NCI-H2196 treated with DMSO at 0.1 percent for 48 hours (cell line): ENCODE measurements around the gene TKTL1.

ENCODE experiments used
- DNase-seq: peaks from one replicate; lab custom pipeline; 2025; ENCODE audit not compliant: unreplicated experiment; lab: John Stamatoyannopoulos, UW

Gene TKTL1

DNA sequence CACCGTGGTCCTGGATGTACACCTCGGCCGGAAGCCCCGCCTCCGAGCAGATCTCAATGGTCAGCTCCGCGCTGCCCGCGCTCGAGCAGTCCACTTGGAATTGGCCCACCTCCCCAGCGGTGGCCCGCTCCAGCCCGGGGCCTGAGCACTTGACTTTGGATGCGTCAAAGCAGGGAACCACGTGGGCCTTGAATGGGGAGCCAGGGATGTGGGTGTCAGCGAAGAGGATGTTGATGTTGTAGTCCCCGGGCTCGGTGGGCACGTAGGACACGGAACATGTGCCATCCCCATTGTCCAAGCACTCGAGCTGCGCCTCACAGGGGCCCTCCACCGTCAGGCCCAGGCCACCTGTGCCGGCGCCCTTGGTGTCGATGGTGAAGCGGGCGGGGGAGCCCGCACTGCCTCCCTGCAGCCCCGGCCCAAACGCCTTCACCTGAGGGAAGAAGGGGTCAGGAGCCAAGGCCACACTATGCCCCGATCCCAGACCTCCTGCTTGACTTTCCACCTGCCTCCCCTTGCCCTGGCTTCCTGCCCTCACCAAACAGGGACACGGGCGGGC, 64.6 kb downstream of the TKTL1 start:
- no peak for DNase-seq

- no peak for DNase-seq
These were observed 66.6 kb downstream of the TKTL1 start for GRCh38 chrX:154362085-154362742.

DNA sequence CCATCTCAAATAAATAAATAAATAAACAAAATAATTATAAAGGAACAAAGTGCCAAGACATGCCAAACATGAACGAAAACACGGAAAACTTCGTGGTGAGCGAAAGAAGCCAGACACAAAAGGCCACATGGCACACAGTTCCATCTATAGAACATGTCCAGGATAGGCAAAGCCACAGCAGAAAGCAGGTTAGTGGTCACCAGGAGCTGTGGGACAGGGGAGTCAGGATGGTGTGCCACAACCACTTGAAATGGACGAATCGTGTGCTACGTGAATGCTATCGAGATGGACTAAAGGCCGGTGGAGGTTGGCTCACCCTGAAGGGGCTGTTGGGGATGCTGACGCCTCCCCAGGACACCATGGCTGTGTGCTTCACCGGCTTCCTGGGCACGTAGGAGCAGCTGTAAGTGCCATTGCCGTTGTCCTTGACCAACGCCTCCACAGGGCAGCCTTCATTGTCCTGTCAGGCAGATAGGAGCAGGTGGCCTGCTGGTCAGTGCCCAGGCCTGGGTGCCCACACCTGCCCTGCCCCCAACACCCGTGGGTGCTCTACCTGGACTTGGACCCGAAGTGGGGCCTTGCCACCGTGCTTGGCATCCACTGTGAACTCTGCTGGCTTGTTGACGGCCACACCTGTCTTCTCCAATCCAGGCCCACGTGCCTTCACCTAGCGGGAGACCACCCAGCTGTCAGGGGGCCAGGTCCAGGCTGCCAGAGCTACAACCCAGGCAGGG, 68.3 kb downstream of the TKTL1 start:
- DNase-seq, result no peak

- DNase-seq, result no peak
These were observed 69.5 kb downstream of the TKTL1 start for GRCh38 chrX:154365052-154365600.

DNA sequence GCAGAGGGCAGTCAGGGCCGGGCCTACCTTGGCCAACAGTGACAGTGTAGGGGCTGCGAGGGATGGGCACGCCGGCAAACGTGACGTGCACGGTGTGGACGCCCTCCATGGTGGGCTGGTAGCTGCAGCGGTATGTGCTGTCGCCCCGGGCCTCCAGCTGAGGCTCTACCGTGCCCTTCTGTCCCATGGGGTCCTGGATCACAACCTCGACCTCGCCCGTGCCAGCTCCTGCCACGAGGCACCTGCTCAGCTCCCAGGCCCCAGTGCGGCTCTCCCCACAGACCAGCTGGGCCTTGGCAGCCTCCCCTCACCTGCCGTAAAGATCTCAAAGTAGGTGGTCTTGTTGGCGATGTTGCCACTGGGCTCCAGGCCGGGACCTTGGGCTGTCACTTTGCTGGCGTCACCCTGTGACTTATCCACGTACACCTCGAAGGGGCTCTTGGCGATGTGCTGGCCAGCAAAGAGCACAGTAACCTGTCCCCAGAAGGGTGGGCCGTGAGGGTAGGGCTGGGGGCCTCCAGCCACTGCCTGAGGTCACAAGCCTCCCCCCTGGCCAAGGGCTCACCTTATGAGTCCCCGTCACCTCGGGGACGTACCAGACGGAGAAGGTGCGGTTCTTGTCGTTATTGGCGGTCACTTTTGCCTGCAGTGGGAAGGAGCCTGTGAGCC, 70.5 kb downstream of the TKTL1 start:
- no peak for DNase-seq

GRCh38 chrX:154366666-154367055, 71.1 kb downstream of the TKTL1 start:
- DNase-seq, result no peak

DNA sequence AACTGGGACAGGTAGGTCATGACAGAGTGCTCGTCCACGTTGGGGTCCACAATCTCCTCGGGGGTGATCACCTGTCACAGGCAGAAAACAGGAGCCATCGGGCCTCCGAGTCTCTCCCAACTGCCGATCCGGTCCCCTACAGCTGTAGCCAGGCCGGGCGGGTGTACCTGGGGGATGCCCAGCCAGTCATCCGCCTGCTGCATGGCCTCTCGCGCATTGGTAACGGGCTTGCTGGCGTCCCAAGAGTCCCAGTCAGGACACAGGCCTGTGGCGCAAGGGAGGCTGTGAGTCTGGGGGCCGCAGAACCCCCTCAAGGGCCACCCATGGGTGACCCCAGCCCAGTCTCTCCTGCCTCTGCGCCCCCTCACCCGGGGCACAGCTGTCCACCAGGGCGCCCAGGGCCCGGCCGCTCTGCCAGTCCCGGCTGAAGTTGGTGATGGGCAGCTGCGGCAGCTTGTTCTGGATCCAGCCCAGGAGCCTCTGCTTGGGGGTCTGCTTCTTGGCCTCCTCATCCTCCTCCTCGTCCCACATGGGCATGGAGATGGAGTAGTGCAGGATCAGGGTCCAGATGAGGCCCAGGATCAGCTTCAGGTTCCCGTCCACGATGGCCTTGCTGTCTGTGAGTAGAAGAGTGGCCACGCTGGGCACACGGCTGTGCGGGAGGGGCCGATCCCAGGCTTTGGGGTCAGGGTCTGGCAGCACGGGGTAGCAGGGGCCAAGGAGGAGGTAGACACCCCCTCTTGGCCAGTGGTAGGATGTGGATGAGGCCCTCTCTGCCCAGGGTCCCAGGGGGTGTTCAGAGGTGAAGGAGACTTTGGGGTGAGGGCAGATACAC, 72.1 kb downstream of the TKTL1 start:
- DNase-seq, result no peak

DNA sequence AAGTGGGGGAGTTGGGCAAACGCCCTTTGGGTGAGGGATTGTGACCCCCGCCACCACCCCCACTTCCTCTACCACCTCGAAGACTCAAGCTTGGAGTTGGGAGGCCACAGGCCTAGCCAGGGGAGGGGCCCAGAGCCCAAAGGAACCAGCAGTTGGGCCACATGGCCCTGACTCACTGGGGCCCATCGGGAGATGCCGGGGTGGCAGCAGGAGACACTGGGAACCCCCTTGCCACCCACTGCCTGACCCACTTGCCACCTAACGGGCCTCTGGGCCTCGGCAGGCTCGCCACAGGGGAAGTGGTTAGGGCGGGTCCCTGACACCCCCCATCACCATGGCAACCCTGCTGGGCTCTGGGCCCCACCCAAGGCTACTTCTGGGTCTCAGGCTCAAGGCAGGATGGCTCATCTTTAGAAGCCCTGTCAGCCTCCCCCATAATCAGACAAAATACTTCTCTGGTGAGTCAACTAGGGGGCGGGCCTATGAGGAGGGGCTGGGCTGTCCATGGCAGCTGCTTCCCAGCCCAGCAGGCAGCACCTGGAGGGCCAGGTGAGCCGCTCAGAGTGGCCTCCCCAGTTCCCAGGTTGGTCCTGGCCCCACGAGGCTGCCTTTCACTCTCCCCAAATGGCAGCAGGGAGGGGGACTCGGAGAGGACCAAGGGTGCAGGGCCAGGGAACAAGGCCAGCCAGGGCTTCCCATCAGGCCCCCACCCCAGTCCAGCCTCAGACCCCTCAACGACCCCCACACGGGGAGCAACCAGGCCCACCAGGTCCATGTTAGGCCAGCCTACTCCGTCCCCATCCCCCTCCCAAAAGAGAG, 73.2 kb downstream of the TKTL1 start:
- DNase-seq, result peak; percentile 39

DNA sequence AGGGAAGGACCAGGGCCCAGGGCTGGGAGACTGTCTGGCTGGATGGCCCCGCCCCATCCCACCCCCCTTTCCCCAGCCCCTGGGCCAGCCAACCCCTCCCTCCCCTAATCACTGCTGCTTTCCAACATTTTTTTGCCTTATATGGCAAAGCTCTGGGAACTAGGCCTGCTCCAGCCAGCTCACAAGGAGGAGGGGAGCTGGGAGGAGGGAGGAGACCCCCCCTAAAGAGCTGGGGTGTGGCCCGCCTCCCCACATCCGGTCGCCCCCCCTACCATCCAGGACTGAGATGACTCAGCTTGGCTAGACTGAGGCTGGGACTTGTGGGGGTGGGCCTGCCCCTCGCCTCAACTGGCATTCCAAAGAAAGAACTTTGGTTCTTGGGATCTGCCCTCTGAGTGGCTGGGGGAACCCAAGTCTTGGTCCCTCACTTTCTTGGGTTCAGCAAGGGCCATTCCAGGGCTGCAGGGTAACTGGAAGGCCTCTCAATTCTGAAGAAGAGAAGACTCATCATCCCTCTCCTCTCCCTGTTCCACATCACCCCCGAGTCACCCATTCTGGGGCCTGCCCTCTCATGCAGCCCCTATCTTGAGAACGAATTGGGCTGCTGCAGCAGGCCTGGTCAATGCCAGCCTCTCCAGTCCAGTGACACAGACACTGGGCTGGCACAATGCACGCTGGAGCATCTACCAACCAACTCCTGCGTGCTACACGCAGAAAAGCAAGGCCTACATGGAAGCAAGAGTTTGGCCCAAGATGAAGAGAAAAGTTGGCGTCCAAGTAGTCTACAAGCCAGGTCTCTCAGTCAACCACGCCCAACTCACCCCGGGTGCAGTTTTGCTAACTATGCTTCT, 74.1 kb downstream of the TKTL1 start:
- DNase-seq, result peak; percentile 38

DNA sequence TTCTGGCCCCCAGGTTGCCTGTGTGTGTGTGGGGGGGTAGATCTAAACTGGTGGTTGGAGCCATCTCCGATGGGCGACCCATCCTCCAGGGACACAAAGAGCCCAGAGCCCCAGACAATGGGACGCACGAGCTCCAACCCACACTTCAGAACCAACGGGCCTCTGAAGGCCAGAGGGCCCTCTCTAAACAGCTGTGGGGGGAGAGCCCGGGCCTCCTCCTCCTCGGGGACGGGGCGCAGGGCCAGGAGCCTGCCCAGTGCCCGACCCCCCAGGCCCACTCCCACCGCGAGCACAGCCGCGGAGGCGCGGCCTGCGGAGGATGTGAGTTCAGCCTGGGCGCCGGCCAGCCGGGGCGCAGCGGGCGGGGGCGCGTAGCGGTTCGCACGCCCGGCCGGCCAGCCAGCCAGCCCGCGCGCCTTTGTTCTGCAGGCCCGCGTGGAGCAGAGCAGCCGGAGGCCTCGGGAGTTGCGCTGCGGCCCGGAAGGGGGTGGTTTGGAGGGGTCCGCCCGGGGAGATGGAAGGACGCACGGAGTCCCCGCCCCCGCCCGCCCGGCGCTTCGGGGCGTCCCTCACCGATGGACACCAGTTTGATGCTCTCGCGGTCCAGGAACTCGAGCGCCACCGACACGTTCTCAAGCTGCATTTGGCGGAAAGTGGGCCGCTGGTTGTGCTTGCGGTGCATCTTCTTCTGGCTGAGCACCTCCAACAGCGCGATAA, 74.9 kb downstream of the TKTL1 start:
- no peak for DNase-seq

DNA sequence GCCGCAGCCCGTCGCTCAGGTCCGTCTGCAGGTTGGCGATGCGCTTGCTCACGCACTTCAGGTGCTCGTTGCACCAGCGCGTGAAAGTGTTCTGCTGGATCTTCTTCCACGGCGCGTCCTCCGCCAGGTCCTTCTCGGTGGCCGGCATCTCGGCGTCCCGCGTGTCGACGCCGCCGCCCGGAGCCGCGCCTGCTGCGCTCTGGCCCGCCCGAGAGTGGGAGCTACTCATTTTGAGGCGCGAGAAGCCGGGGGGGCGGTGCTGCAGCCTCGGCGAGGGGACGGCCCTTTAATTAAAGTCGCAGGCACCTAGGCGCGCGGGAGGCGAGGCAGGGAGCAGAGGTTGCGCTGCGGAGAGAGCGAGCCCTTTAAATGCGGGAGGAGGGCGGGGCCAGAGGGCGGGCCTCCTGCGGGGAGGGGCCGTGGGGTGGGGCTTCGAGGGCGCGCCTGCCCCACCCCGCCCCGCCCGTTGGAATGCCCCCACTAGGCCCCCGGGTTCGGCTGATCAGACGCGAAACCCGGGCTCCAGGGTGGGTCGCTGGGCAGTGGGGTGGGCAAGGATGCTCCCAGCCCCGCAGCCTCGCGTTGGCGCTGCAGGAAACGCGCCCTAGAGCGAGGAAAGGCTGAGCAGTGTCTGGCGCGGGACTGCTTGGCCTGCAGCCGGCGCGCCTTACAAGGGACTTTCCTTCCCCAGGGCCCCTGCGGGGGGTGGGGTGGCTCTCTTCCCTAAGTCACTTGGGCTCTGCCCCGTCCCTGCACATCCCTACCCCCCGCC, 75.6 kb downstream of the TKTL1 start:
- DNase-seq, result peak; percentile 73

GRCh38 chrX:154371789-154372300, 76.2 kb downstream of the TKTL1 start:
- no peak for DNase-seq

DNA sequence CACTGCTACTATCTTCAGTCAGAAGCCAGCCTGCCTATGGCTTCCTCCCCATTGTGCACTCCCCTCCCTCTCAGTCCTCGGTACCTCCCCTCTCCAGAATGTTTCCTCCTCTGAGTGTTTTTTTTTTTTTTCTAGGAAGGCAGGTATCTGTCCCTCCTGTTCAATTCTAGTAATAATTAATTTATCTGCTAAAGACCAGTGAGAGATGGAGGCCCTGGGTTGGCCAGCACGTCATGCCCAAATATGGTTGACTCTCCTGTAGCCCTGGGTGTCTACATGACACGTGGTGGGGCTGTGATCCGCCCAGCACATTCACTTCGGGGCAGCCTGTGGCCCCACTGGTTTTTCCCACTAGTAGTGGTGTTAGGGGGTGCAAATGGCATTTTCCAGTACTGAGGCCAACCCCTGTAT, 77.0 kb downstream of the TKTL1 start:
- DNase-seq, result no peak

- DNase-seq, result peak; percentile 29
These were observed 78.0 kb downstream of the TKTL1 start for GRCh38 chrX:154373340-154374306.

DNA sequence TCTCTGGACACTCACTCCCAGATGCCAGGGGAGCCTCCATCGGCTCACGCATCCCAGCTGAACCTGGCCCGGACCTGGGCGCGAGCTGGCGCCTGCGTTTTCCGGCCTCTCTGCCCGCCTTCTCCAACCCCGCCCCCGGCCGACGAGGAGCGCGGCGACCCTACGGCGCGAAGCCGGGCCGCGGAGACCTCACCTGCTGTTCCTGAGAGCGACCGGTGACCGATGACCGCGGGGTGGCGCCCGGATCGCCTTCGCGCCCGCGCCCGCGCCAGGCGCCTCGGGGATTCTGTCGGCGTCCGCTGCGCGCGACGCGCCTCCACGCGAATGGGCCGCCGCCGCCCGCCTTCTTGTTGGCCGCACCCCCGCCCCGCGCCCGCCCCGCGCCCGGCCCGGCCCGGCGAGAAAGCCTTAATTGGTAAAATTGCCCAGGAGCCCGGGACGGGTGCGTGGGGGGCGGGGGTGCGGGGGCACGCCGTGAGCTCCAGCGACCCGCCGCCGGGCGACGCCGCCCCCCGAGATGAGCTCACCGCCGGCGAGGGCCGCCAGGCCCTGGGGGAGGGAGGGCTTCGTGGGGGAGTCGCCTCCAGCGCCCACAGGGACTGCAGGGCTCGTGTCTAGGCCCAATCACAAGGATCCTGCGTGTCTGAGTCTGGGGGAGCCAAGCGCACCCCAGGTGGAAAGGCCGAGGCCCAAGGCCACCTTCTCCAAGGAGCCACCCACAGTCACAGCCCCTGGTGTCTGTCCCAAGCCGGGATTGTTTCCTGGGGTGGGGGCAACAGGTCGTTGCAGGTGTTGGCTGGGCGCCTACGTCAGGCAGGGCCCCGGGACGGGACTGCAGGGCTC, 78.9 kb downstream of the TKTL1 start, which contains the start of gene FLNA:
TSS of gene FLNA (minus strand) at position 322 of the 843 bp plus-strand sequence. CDS start 3,389 bp downstream, outside the sequence.
- DNase-seq, result no peak
